ENCODE data around the gene HTT. TPM values are rescaled to one million over a fixed set of nuclear protein-coding genes. Genes with fewer than 3 reads are reported as not detected.

The HTT gene
- total and polyA plus RNA-seq, 2 of the 13 experiments (the other 11 are each of a cell fraction or from before 2014, with no cell fraction given): 17.5 to 19.5 TPM

DNA sequence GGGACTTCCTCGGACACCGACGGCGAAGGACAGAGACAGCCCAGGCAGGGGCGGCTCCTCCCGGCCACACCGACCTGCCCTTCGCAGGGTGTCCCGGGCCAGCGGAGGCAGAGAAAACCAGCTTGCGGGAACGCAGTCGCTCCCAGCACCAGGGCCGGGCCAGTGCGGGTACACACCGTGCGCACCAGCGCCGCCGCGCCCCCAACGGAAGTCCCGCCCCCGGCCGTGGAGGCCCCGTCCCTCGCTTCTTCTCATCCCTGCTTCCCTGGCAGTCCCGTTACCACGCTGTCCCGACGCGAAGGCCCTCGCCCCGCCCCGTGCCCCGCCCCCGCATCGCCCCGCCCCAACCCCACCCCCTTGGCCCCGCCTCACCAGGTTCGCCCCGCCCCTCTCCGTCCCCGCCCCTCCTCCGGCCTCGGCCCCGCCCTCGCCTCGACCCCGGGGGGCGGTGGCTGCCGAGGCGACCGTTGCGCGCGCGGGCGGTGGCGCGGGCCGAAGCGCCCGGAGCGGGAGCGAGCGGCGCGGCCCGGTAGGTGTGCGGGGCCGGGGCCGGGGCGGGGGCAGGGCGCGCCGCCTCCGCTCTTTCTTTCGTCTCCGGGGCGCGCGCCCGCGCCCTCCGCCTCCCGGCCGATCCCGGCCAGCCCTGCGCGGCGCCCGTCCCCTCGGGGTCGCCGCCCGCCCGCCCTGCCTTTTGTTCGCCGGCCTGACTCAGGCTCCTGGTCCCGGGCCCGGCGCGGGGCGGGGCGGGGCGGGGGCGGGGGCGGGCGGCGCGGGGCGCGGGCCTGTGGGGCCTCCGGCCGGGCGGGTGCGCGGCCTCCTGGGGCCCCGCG, 218.3 kb downstream of the HTT start, which contains the start of gene RGS12 (continued):
- TF ChIP-seq ZBTB46 (CRISPR knock-in tag; IDR thresholded peaks at IDR 0.05; ENCODE audit: borderline replicate concordance): no peak
- TF ChIP-seq, protein P1, sequence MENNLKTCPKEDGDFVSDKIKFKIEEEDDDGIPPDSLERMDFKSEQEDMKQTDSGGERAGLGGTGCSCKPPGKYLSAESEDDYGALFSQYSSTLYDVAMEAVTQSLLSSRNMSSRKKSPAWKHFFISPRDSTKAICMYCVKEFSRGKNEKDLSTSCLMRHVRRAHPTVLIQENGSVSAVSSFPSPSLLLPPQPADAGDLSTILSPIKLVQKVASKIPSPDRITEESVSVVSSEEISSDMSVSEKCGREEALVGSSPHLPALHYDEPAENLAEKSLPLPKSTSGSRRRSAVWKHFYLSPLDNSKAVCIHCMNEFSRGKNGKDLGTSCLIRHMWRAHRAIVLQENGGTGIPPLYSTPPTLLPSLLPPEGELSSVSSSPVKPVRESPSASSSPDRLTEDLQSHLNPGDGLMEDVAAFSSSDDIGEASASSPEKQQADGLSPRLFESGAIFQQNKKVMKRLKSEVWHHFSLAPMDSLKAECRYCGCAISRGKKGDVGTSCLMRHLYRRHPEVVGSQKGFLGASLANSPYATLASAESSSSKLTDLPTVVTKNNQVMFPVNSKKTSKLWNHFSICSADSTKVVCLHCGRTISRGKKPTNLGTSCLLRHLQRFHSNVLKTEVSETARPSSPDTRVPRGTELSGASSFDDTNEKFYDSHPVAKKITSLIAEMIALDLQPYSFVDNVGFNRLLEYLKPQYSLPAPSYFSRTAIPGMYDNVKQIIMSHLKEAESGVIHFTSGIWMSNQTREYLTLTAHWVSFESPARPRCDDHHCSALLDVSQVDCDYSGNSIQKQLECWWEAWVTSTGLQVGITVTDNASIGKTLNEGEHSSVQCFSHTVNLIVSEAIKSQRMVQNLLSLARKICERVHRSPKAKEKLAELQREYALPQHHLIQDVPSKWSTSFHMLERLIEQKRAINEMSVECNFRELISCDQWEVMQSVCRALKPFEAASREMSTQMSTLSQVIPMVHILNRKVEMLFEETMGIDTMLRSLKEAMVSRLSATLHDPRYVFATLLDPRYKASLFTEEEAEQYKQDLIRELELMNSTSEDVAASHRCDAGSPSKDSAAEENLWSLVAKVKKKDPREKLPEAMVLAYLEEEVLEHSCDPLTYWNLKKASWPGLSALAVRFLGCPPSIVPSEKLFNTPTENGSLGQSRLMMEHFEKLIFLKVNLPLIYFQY (CRISPR knock-in tag; IDR thresholded peaks at IDR 0.05; ENCODE audit: borderline replicate concordance): no peak
- TF ChIP-seq ZNF672 (CRISPR knock-in tag; IDR thresholded peaks at IDR 0.05): no peak
- no peak for TF ChIP-seq ZBTB49 (CRISPR knock-in tag; IDR thresholded peaks at IDR 0.05; ENCODE audit: borderline replicate concordance)
- TF ChIP-seq ZNF562 (CRISPR knock-in tag; IDR thresholded peaks at IDR 0.05; ENCODE audit: borderline replicate concordance): no peak
- no peak for TF ChIP-seq ZMYM2 (CRISPR knock-in tag; IDR thresholded peaks at IDR 0.05)
- TF ChIP-seq TOE1 (CRISPR knock-in tag; IDR thresholded peaks at IDR 0.05): no peak
- no peak for TF ChIP-seq NONO (IDR thresholded peaks at IDR 0.05)
- TF ChIP-seq NONO (CRISPR knock-in tag; conservative IDR thresholded peaks at IDR 0.05): peak; percentile 62; the same call in 1 of the 2 replicates
- no peak for TF ChIP-seq ZNF362 (CRISPR knock-in tag; IDR thresholded peaks at IDR 0.05; ENCODE audit: borderline replicate concordance)
- no peak for TF ChIP-seq ZNF484 (CRISPR knock-in tag; IDR thresholded peaks at IDR 0.05; ENCODE audit: borderline replicate concordance, low read depth)
- no peak for TF ChIP-seq PHF21A (CRISPR knock-in tag; IDR thresholded peaks at IDR 0.05)
- TF ChIP-seq ARID2 (CRISPR knock-in tag; IDR thresholded peaks at IDR 0.05; ENCODE audit: borderline replicate concordance): no peak
- TF ChIP-seq ZEB1 (IDR thresholded peaks at IDR 0.05; ENCODE audit: insufficient replicate concordance, low read depth): no peak
- TF ChIP-seq ZNF367 (CRISPR knock-in tag; IDR thresholded peaks at IDR 0.05; ENCODE audit: borderline replicate concordance): no peak
- TF ChIP-seq, protein P2, sequence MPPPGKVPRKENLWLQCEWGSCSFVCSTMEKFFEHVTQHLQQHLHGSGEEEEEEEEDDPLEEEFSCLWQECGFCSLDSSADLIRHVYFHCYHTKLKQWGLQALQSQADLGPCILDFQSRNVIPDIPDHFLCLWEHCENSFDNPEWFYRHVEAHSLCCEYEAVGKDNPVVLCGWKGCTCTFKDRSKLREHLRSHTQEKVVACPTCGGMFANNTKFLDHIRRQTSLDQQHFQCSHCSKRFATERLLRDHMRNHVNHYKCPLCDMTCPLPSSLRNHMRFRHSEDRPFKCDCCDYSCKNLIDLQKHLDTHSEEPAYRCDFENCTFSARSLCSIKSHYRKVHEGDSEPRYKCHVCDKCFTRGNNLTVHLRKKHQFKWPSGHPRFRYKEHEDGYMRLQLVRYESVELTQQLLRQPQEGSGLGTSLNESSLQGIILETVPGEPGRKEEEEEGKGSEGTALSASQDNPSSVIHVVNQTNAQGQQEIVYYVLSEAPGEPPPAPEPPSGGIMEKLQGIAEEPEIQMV (CRISPR knock-in tag; IDR thresholded peaks at IDR 0.05; ENCODE audit: low read depth): no peak
- TF ChIP-seq HHEX (CRISPR knock-in tag; IDR thresholded peaks at IDR 0.05): no peak
- no peak for TF ChIP-seq HCFC1 (IDR thresholded peaks at IDR 0.05; ENCODE audit: low read depth, low read length)

Measured in HepG2 (cell line).